OCI-LY7 (cell line): Measurements from ENCODE around the gene UBA52. TPM values are rescaled to one million over a fixed set of nuclear protein-coding genes. Genes with fewer than 3 reads are reported as not detected.

Experiments used
- BruUV-seq: library from RNA; stranded (reverse); fragments of 400-500 nt; replicated peaks from 2 replicates; lab custom pipeline; 2021; lab: Mats Ljungman, UMichigan
- CTCF ChIA-PET: fragments of 300-600 bp; sonication (Branson Sonifier 250); formaldehyde crosslinking; loops from one replicate; lab custom pipeline; 2022; ENCODE audit warnings: antibody characterized with exemption; ENCODE audit not compliant: unreplicated experiment; lab: Charles Lee
- POLR2A ChIA-PET: fragments of 300-600 bp; sonication (Branson Sonifier 250); formaldehyde crosslinking; loops from one replicate; lab custom pipeline; 2022; ENCODE audit warnings: antibody characterized with exemption; lab: Charles Lee
- DNase-seq: peaks from one replicate; pipeline ENCODE4 v3.0.0-alpha.2; 2015; ENCODE audit warnings: low spot score
- H2AFZ ChIP-seq: fragments of 200-600 bp; sonication (generic), shearing (Covaris generic); 2 replicates; pipeline ENCODE4 v1.6.1; 2014; ENCODE audit warnings: mild to moderate bottlenecking, antibody characterized with exemption, low read length, moderate library complexity
- H3K27ac ChIP-seq: fragments of 200-600 bp; sonication (generic); 2 replicates; pipeline ENCODE4 v1.5.1; 2014; ENCODE audit warnings: mixed run types, low read depth, mild to moderate bottlenecking, moderate library complexity, low read length, inconsistent platforms; ENCODE audit not compliant: poor library complexity, severe bottlenecking
- H3K36me3 ChIP-seq: fragments of 200-600 bp; sonication (generic); 2 replicates; pipeline ENCODE4 v1.6.1; 2014; ENCODE audit warnings: mild to moderate bottlenecking, antibody characterized with exemption, low read length, moderate library complexity, mixed read lengths; ENCODE audit not compliant: insufficient read depth
- H3K4me1 ChIP-seq: fragments of 200-600 bp; sonication (generic); 2 replicates; pipeline ENCODE4 v1.5.1; 2014; ENCODE audit warnings: mild to moderate bottlenecking, low read length; ENCODE audit not compliant: insufficient read depth, poor library complexity, severe bottlenecking
- H3K4me2 ChIP-seq: fragments of 200-600 bp; sonication (generic); 2 replicates; pipeline ENCODE4 v1.6.1; 2014; ENCODE audit warnings: mild to moderate bottlenecking, low read length
- H3K4me3 ChIP-seq: fragments of 200-600 bp; sonication (generic); 2 replicates; pipeline ENCODE4 v1.5.1; 2014; ENCODE audit warnings: mild to moderate bottlenecking, low read depth, low read length; ENCODE audit not compliant: poor library complexity, severe bottlenecking
- H3K79me2 ChIP-seq: fragments of 200-600 bp; sonication (generic); 2 replicates; pipeline ENCODE4 v1.6.1; 2016; ENCODE audit warnings: low read depth, mild to moderate bottlenecking, low read length, moderate library complexity, mixed read lengths; ENCODE audit not compliant: insufficient read depth
- H3K9me2 ChIP-seq: fragments of 200-600 bp; sonication (generic); 2 replicates; pipeline ENCODE4 v1.6.1; 2016; ENCODE audit warnings: mild to moderate bottlenecking, low read length, mixed read lengths; ENCODE audit not compliant: insufficient read depth
- H3K9me3 ChIP-seq: fragments of 200-600 bp; sonication (generic); 2 replicates; pipeline ENCODE4 v1.6.1; 2014; ENCODE audit warnings: mild to moderate bottlenecking, mixed run types, low read length, mixed read lengths
- H4K20me1 ChIP-seq: fragments of 200-600 bp; sonication (generic); 2 replicates; pipeline ENCODE4 v1.6.1; 2014; ENCODE audit warnings: mild to moderate bottlenecking, antibody characterized with exemption, low read length, moderate library complexity, mixed read lengths; ENCODE audit not compliant: insufficient read depth
- CTCF ChIP-seq: fragments of 200-600 bp; sonication (generic); conservative IDR thresholded peaks from 2 replicates; pipeline ENCODE4 v1.5.1; 2014; ENCODE audit warnings: mild to moderate bottlenecking, antibody characterized with exemption, low read length, moderate library complexity, mixed read lengths
- EZH2phosphoT487 ChIP-seq: fragments of 200-600 bp; sonication (generic); IDR thresholded peaks from 2 replicates; pipeline ENCODE4 v1.6.1; 2018; ENCODE audit warnings: low read depth, borderline replicate concordance, mild to moderate bottlenecking, mixed run types, antibody characterized with exemption, low read length, moderate library complexity, mixed read lengths
- intact Hi-C: fragments of 100-400 bp; cut with micrococcal nuclease; formaldehyde crosslinking; loops from one replicate; pipeline ENCODE4 v1.10.0; 2022; ENCODE audit not compliant: unreplicated experiment
- total RNA-seq, 2 experiments: library from RNA; depleted of rRNA in 1 of 2; stranded (reverse); fragments of >200 nt in 1 of 2; shearing (Covaris generic) in 1 of 2; gene quantifications; 2 replicates each; pipeline ENCODE4 v1.2.3, GENCODE V29; 2014 to 2022

UBA52 gene
- total RNA-seq, 2 experiments from 2014 or later = 1,496 to 1,580 TPM

GRCh38 chr19:18608102-18608804 lies 36.6 kb downstream of the UBA52 start:
- Histone ChIP-seq H3K27ac (no peak overlapping the region), H3K9me3 (no peaks in the 10 kb centered on the region), H3K79me2 (no peaks in the 10 kb centered on the region), H3K4me3 (no peak overlapping the region), H2AFZ (no peak overlapping the region), H3K4me1 (peaks cover 11% of the 10 kb centered on the region), H3K36me3 (no peaks in the 10 kb centered on the region), H4K20me1 (no peaks in the 10 kb centered on the region), H3K9me2 (no peaks in the 10 kb centered on the region), H3K4me2 (no peak overlapping the region)
- no peak for DNase-seq
- TF ChIP-seq EZH2phosphoT487 (no peak), CTCF (no peak)
- ChIA-PET CTCF (no interaction called here), POLR2A (no interaction called here)
- intact Hi-C loops = no loop called here
- BruUV-seq = no TSS peak

- ChIA-PET POLR2A (no interaction called here), CTCF (no interaction called here)
- TF ChIP-seq CTCF (no peak), EZH2phosphoT487 (no peak)
- H3K36me3 ChIP-seq = no peaks in the 10 kb centered on the region
- H3K9me2 ChIP-seq = no peaks in the 10 kb centered on the region
- H3K79me2 ChIP-seq = no peaks in the 10 kb centered on the region
- H3K4me1 ChIP-seq = peaks cover 11% of the 10 kb centered on the region
- no peaks in the 10 kb centered on the region for H3K9me3 ChIP-seq
- H3K27ac ChIP-seq = no peak overlapping the region
- no peak for DNase-seq
- H4K20me1 ChIP-seq = no peaks in the 10 kb centered on the region
- BruUV-seq = no TSS peak
- no peak overlapping the region for H3K4me2 ChIP-seq
- intact Hi-C loops = no loop called here
- no peak overlapping the region for H2AFZ ChIP-seq
- H3K4me3 ChIP-seq = no peak overlapping the region
Measured at GRCh38 chr19:18608805-18609716, 37.4 kb downstream of the UBA52 start.
